ENCODE results near the gene RNF227. TPM values are rescaled to one million over a fixed set of nuclear protein-coding genes. Genes with fewer than 3 reads are reported as not detected.

Gene RNF227
- total and polyA plus RNA-seq, 9 donors, result 2.5 to 4.1 (median 3.0) TPM

Other genes with a start within 250 kb of the RNF227 start
- 17.9 TPM for gene TP53, start 228.8 kb downstream of the RNF227 start, total RNA-seq
- gene TP53, start 228.8 kb downstream of the RNF227 start, polyA plus RNA-seq (ENCODE audit: insufficient read depth in 1 of 8, insufficient read length in 8 of 8, low replicate concordance in 1 of 8), result 10 to 100 TPM; 33.8 to 51.8 (median 40.9) TPM
- 5.9 TPM for gene WRAP53, start 227.8 kb downstream of the RNF227 start, total RNA-seq
- 10 to 100 TPM in 1 of 8 donors, 1 to 10 TPM in 7; 7.9 to 10.0 (median 8.3) TPM for gene WRAP53, start 227.8 kb downstream of the RNF227 start, polyA plus RNA-seq (ENCODE audit: insufficient read depth in 1 of 8, insufficient read length in 8 of 8, low replicate concordance in 1 of 8)
- 3.6 TPM for gene EFNB3, start 211.1 kb downstream of the RNF227 start, total RNA-seq
- 10 to 100 TPM in 1 of 8 donors, 1 to 10 TPM in 7; 4.0 to 11.6 (median 7.0) TPM for gene EFNB3, start 211.1 kb downstream of the RNF227 start, polyA plus RNA-seq (ENCODE audit: insufficient read depth in 1 of 8, insufficient read length in 8 of 8, low replicate concordance in 1 of 8)
- gene DNAH2, start 198.5 kb downstream of the RNF227 start, total RNA-seq, result 4.6 TPM
- 10 to 100 TPM in 2 of 8 donors, 1 to 10 TPM in 6; 3.9 to 18.3 (median 6.2) TPM for gene DNAH2, start 198.5 kb downstream of the RNF227 start, polyA plus RNA-seq (ENCODE audit: insufficient read depth in 1 of 8, insufficient read length in 8 of 8, low replicate concordance in 1 of 8)
- gene KDM6B, start 82.1 kb downstream of the RNF227 start, total RNA-seq, result 5.4 TPM
- 10 to 100 TPM; 10.9 to 20.1 (median 15.9) TPM for gene KDM6B, start 82.1 kb downstream of the RNF227 start, polyA plus RNA-seq (ENCODE audit: insufficient read depth in 1 of 8, insufficient read length in 8 of 8, low replicate concordance in 1 of 8)
- 18.4 TPM for gene TMEM88, start 61.2 kb downstream of the RNF227 start, total RNA-seq
- 10 to 100 TPM; 22.4 to 30.3 (median 27.9) TPM for gene TMEM88, start 61.2 kb downstream of the RNF227 start, polyA plus RNA-seq (ENCODE audit: insufficient read depth in 1 of 8, insufficient read length in 8 of 8, low replicate concordance in 1 of 8)
- 97.7 TPM for gene NAA38, start 58.7 kb downstream of the RNF227 start, total RNA-seq
- gene NAA38, start 58.7 kb downstream of the RNF227 start, polyA plus RNA-seq (ENCODE audit: insufficient read depth in 1 of 8, insufficient read length in 8 of 8, low replicate concordance in 1 of 8), result 10 to 100 TPM; 44.6 to 65.7 (median 54.2) TPM
- gene CYB5D1, start 58.3 kb downstream of the RNF227 start, total RNA-seq, result 5.9 TPM
- 1 to 10 TPM; 6.5 to 9.3 (median 7.4) TPM for gene CYB5D1, start 58.3 kb downstream of the RNF227 start, polyA plus RNA-seq (ENCODE audit: insufficient read depth in 1 of 8, insufficient read length in 8 of 8, low replicate concordance in 1 of 8)
- gene CHD3, start 27.5 kb downstream of the RNF227 start, total RNA-seq, result 47.6 TPM
- gene CHD3, start 27.5 kb downstream of the RNF227 start, polyA plus RNA-seq (ENCODE audit: insufficient read depth in 1 of 8, insufficient read length in 8 of 8, low replicate concordance in 1 of 8), result 100 to 1,000 TPM in 1 of 8 donors, 10 to 100 TPM in 7; 54.6 to 124 (median 78.2) TPM
- gene KCNAB3, start 13.6 kb upstream of the RNF227 start, total RNA-seq, result 2.4 TPM
- gene KCNAB3, start 13.6 kb upstream of the RNF227 start, polyA plus RNA-seq (ENCODE audit: insufficient read depth in 1 of 8, insufficient read length in 8 of 8, low replicate concordance in 1 of 8), result 1 to 10 TPM; 3.5 to 9.5 (median 5.2) TPM
- gene TRAPPC1, start 15.7 kb upstream of the RNF227 start, total RNA-seq, result 14.3 TPM
- gene TRAPPC1, start 15.7 kb upstream of the RNF227 start, polyA plus RNA-seq (ENCODE audit: insufficient read depth in 1 of 8, insufficient read length in 8 of 8, low replicate concordance in 1 of 8), result 100 to 1,000 TPM in 4 of 8 donors, 10 to 100 TPM in 4; 83.3 to 107 (median 101) TPM
- 15.8 TPM for gene CNTROB, start 15.9 kb upstream of the RNF227 start, total RNA-seq
- gene CNTROB, start 15.9 kb upstream of the RNF227 start, polyA plus RNA-seq (ENCODE audit: insufficient read depth in 1 of 8, insufficient read length in 8 of 8, low replicate concordance in 1 of 8), result 10 to 100 TPM; 29.5 to 41.0 (median 35.2) TPM
- gene GUCY2D, start 86.3 kb upstream of the RNF227 start, total RNA-seq, result under 0.01 TPM
- gene GUCY2D, start 86.3 kb upstream of the RNF227 start, polyA plus RNA-seq (ENCODE audit: insufficient read depth in 1 of 8, insufficient read length in 8 of 8, low replicate concordance in 1 of 8), result under 1 TPM in 2 of 8 donors, not detected in 6; 0.04 to 0.11 TPM
- 0.31 TPM for gene ALOX15B, start 122.8 kb upstream of the RNF227 start, total RNA-seq
- under 1 TPM; 0.05 to 0.59 (median 0.30) TPM for gene ALOX15B, start 122.8 kb upstream of the RNF227 start, polyA plus RNA-seq (ENCODE audit: insufficient read depth in 1 of 8, insufficient read length in 8 of 8, low replicate concordance in 1 of 8)
- not detected for gene ALOX12B, start 171.4 kb upstream of the RNF227 start, total RNA-seq
- not detected for gene ALOX12B, start 171.4 kb upstream of the RNF227 start, polyA plus RNA-seq (ENCODE audit: insufficient read depth in 1 of 8, insufficient read length in 8 of 8, low replicate concordance in 1 of 8)
- gene ALOXE3, start 202.2 kb upstream of the RNF227 start, total RNA-seq, result not detected
- gene ALOXE3, start 202.2 kb upstream of the RNF227 start, polyA plus RNA-seq (ENCODE audit: insufficient read depth in 1 of 8, insufficient read length in 8 of 8, low replicate concordance in 1 of 8), result not detected
- 0.27 TPM for gene HES7, start 207.8 kb upstream of the RNF227 start, total RNA-seq
- under 1 TPM in 6 of 8 donors, not detected in 2; 0.08 to 0.28 (median 0.13) TPM for gene HES7, start 207.8 kb upstream of the RNF227 start, polyA plus RNA-seq (ENCODE audit: insufficient read depth in 1 of 8, insufficient read length in 8 of 8, low replicate concordance in 1 of 8)
- gene PER1, start 236.1 kb upstream of the RNF227 start, total RNA-seq, result 25.6 TPM
- 100 to 1,000 TPM in 1 of 8 donors, 10 to 100 TPM in 7; 42.4 to 103 (median 63.9) TPM for gene PER1, start 236.1 kb upstream of the RNF227 start, polyA plus RNA-seq (ENCODE audit: insufficient read depth in 1 of 8, insufficient read length in 8 of 8, low replicate concordance in 1 of 8)
- gene VAMP2, start 246.7 kb upstream of the RNF227 start, total RNA-seq, result 10.9 TPM
- 10 to 100 TPM; 55.7 to 77.2 (median 62.3) TPM for gene VAMP2, start 246.7 kb upstream of the RNF227 start, polyA plus RNA-seq (ENCODE audit: insufficient read depth in 1 of 8, insufficient read length in 8 of 8, low replicate concordance in 1 of 8)

Measured in muscle of leg (tissue), 9 donors.